Lower leg skin (tissue), 3 donors: ENCODE data around the gene AKT2.

ENCODE experiments used
- CTCF ChIP-seq, 3 donors: fragments of 450-650 bp; IDR thresholded peaks; one replicate each; pipeline ENCODE4 v1.5.1; 2016; ENCODE audit warnings: antibody characterized with exemption in 3 of 3, mild to moderate bottlenecking in 3 of 3, moderate library complexity in 2 of 3
- POLR2A ChIP-seq, 2 donors: fragments of 450-650 bp; IDR thresholded peaks; one replicate each; pipeline ENCODE4 v1.6.1; 2016 to 2017; ENCODE audit warnings: antibody characterized with exemption in 2 of 2, mild to moderate bottlenecking in 1 of 2, moderate library complexity in 1 of 2

- TF ChIP-seq CTCF (IDR thresholded peaks at IDR 0.05) (no peak), POLR2A (IDR thresholded peaks at IDR 0.05) (no peak)
Measured at GRCh38 chr19:40229926-40230417, 55.2 kb downstream of the AKT2 start.
